Measurements from ENCODE around the gene STAB1.

GRCh38 chr3:52471371-52472238 lies 23.5 kb upstream of the STAB1 start:
- TF ChIP-seq POLR2AphosphoS5 (IDR thresholded peaks at IDR 0.05; ENCODE audit: borderline replicate concordance, low read depth, low read length), result no peak
- no peak for TF ChIP-seq EZH2 (IDR thresholded peaks at IDR 0.05)

All from SK-N-MC (cell line).